ENCODE data around the gene HCAR3. TPM values are rescaled to one million over a fixed set of nuclear protein-coding genes. Genes with fewer than 3 reads are reported as not detected.

HCAR3 gene
- total RNA-seq, 1 experiment from 2014 or later: 0.32 TPM

- CTCF ChIA-PET: interaction anchor here (1.1 kb wide), 1 partner anchor 92 kb away, joined by 7 read pairs; no protein-coding TSS in a partner anchor
- Mint-ChIP-seq H3K9me3 (ENCODE audit: unreplicated experiment) (no peaks in the 10 kb centered on the region), H3K27ac (ENCODE audit: unreplicated experiment) (peak overlapping the region; percentile 81)
These were observed 13.1 kb upstream of the HCAR3 start for GRCh38 chr12:122729583-122730214.

GRCh38 chr12:122726080-122726558 lies 9.5 kb upstream of the HCAR3 start:
- DNase-seq: peak; percentile 72 to 74
- no peak overlapping the region for H3K4me3 ChIP-seq (ENCODE audit: low read depth, low read length)

More at GRCh38 chr12:122729583-122730214, 13.1 kb upstream of the HCAR3 start:
- no peak for TF ChIP-seq CTCF (IDR thresholded peaks at IDR 0.05; ENCODE audit: insufficient read depth in 1 of 2, low read depth in 1 of 2, low read length in 1 of 2, severe bottlenecking in 1 of 2, unreplicated experiment in 1 of 2)
- Histone ChIP-seq H3K27me3 (replicated peaks; ENCODE audit: control insufficient read depth, insufficient read depth, low read length) (no peaks in the 10 kb centered on the region), H3K36me3 (ENCODE audit: control insufficient read depth, insufficient read depth, low read length) (no peaks in the 10 kb centered on the region), H3K9me3 (no peaks in the 10 kb centered on the region), H3K4me3 (ENCODE audit: low read depth, low read length) (peak overlapping the region; percentile 47), H3K4me1 (peaks cover 50% of the 10 kb centered on the region)
- peak overlapping the region; percentile 90 for H3K4me3 Mint-ChIP-seq (ENCODE audit: unreplicated experiment)
- intact Hi-C loops (cut with micrococcal nuclease; ENCODE audit: unreplicated experiment): loop anchor here (2.0 kb wide), 1 partner anchor 51 kb away; no protein-coding TSS in a partner anchor
- no TSS peak for BruUV-seq (replicated peaks)
- no peak for DNase-seq
- POLR2A ChIA-PET: no interaction called here
- H3K36me3 Mint-ChIP-seq (ENCODE audit: insufficient read depth, unreplicated experiment): no peaks in the 10 kb centered on the region
- peaks cover 10% of the 10 kb centered on the region for H3K4me1 Mint-ChIP-seq (ENCODE audit: low read depth, unreplicated experiment)
- no peaks in the 10 kb centered on the region for H3K27me3 Mint-ChIP-seq (ENCODE audit: insufficient read depth, unreplicated experiment)

More at GRCh38 chr12:122726080-122726558, 9.5 kb upstream of the HCAR3 start:
- H3K9me3 Mint-ChIP-seq (ENCODE audit: unreplicated experiment): no peaks in the 10 kb centered on the region
- peak overlapping the region; percentile 95 for H3K27ac Mint-ChIP-seq (ENCODE audit: unreplicated experiment)
- no peak for TF ChIP-seq CTCF (IDR thresholded peaks at IDR 0.05; ENCODE audit: insufficient read depth in 1 of 2, low read depth in 1 of 2, low read length in 1 of 2, severe bottlenecking in 1 of 2, unreplicated experiment in 1 of 2)
- H3K4me1 Mint-ChIP-seq (ENCODE audit: low read depth, unreplicated experiment): peaks cover 10% of the 10 kb centered on the region
- ChIA-PET POLR2A (interaction anchor here (0.6 kb wide), 1 partner anchor 28 kb away, joined by 3 read pairs; no protein-coding TSS in a partner anchor), CTCF (interaction anchor here (1.1 kb wide), 1 partner anchor 88 kb away, joined by 6 read pairs; no protein-coding TSS in a partner anchor)
- H3K27me3 Mint-ChIP-seq (ENCODE audit: insufficient read depth, unreplicated experiment): no peaks in the 10 kb centered on the region
- H3K4me1 ChIP-seq: peaks cover 66% of the 10 kb centered on the region
- H3K36me3 ChIP-seq (ENCODE audit: control insufficient read depth, insufficient read depth, low read length): no peaks in the 10 kb centered on the region
- no TSS peak for BruUV-seq (replicated peaks)
- peak overlapping the region; percentile 62 for H3K4me3 Mint-ChIP-seq (ENCODE audit: unreplicated experiment)
- no peaks in the 10 kb centered on the region for H3K36me3 Mint-ChIP-seq (ENCODE audit: insufficient read depth, unreplicated experiment)
- intact Hi-C loops (cut with micrococcal nuclease; ENCODE audit: unreplicated experiment): loop anchor here (1.0 kb wide), 1 partner anchor 25 kb away; no protein-coding TSS in a partner anchor
- no peaks in the 10 kb centered on the region for H3K27me3 ChIP-seq (replicated peaks; ENCODE audit: control insufficient read depth, insufficient read depth, low read length)
- no peaks in the 10 kb centered on the region for H3K9me3 ChIP-seq
